Inflammatory macrophage treated with lipopolysaccharide for 1 hour (primary cell): ENCODE measurements around the gene LAX1.
"Not testable (repeated sequence)": the region's sequence is repeated elsewhere in the genome, so short reads cannot be mapped to it uniquely, and the experiment has no call there.

Source experiments
- DNase-seq, 2 donors: peaks; one replicate each; pipeline ENCODE4 v3.0.0-alpha.2; 2020 to 2022

LAX1 gene

DNA sequence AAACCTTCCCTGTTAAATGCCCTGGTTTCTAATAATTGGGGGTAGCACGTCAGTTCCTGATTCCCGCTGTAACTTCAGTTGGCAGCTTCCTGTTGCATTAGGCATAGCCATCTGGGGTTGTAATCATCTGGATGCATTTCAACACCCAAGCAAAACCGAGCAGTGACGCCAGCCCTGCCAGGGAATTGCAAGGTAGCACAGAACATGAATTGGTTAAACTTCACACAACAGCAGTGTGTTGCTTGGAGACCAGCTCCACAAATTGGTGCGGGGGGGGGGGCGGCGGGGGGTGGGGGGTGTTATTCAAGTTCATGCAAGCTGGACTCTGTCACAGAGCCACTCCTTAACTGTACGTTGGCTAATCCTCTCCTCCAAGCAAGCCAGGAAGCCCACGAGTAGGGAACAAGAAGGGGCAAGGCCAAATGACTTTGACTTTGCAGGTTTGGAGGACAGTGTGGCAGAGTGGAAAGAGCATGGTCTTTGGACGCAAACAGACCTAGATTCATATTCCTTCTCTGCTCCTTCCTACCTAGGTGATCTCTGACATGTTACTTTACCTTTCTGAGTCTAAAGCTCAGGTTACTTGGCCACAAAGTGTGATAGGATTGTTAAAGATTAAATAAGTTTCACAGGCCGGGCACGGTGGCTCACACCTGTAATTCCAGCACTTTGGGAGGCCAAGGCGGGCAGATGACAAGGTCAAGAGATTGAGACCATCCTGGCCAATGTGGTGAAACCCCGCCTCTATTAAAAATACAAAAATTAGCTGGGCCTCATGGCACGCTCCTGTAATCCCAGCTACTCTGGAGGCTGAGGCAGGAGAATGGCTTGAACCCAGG, 4.7 kb downstream of the LAX1 start:
- DNase-seq = peak; percentile 86 to 88

DNA sequence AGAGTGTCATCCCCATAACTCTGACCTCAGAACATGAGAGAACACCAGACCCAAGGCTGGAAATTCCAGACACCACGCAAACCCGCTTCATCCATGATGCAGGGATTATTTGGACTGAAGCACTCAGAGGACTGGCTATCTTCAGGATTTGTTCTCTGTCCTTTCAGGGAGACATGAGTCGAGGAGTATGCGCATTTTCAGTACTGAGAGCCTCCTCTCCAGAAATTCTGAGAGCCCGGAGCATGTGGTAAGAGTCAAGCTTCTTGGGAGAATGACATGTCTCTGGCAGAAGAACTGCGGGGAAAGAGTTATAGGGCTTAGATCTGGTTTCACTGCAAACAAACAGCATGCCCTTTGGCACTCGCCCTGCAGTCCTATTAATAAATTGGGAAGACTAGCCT, 6.9 kb downstream of the LAX1 start:
- DNase-seq = no peak

DNA sequence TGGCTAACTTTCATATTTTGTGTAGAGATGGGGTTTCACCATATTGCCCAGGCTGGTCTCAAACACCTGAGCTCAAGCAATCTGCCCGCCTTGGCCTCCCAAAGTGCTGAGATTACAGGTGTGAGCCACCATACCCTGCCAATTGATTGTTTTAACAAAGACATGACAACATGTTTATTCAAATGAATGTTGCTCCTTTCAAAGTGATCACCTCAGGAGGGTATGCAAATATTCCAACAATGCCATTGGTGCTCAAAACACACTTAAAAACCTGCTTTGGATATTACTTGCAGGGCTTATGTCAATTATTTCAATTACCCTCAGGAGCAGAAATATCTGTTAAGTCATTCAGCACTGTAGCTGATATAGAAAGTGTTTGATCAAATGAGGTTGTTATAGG, 7.9 kb downstream of the LAX1 start:
- no peak for DNase-seq

DNA sequence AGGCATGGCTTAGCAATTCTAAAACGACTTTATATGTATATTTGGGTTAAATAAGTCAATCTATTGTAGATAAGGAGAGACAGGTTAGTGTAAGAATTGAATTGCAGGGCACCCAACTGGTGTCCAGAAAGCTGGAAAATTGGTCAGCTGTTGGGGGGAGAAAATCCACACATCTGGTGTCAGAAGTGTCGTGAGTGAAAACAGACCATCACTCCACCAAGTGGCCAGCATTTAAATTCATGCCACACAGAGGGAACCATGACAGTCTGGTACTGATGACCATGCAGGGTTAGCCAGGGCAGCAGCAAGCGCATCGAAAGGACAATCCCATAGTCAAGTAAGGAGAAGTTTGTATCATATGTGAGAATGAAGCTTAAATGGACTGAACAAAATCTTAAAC, 11.7 kb downstream of the LAX1 start:
- no peak for DNase-seq

DNA sequence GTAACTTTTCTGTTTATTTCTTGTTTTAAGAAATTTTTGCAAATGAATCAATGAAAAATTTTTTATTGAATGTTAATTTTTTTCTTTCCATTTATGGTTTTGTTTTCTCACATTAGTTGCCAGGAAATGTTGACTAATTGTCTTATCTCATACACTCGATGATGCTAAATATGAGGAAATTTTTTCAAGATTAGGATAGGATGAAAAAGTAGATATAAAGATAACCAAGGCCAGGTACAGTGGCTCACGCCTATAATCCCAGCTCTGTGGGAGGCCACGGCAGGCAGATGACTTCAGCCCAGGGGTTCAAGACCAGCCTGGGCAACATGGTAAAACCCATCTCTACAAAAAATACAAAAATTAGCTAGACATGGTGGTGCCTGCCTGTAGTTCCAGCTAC, 12.6 kb downstream of the LAX1 start:
- no peak for DNase-seq

DNA sequence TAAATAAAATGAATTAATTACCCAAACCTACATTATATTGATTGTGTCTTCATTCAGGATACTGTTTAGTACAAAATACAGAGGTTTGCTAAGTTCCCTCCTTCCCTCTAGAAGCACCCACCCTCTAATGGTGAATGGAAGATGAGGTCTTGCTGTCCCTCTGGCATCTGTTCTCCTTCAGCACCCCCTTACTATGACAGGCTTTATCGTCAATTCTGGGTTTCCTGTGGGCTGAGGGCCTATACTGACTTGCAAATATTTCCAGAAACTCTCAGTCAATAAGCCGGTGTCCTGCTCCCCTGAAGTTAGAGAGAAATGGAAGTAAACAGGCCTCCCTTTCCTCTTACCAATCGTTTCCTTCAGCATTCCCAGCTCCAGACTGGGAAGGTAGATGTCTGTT, 13.2 kb downstream of the LAX1 start:
- DNase-seq = no peak

DNA sequence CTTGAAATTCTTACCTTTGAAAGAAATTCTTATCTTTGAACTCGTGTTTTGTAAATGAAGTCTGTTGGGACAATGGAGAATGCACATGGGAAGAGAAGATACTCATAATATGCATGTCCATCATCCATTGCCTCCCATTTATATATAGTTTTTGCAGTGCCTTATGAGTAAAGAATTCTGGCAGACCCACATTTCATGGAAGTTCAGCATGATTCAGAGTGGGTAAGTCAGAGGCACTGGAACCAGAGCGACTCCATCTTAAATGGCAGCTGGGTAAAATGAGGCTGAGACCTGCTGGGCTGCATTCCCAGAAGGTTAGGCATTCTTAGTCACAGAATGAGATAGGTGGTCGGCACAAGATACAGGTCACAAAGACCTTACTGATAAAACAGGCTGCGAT, 13.8 kb downstream of the LAX1 start:
- DNase-seq = no peak

DNA sequence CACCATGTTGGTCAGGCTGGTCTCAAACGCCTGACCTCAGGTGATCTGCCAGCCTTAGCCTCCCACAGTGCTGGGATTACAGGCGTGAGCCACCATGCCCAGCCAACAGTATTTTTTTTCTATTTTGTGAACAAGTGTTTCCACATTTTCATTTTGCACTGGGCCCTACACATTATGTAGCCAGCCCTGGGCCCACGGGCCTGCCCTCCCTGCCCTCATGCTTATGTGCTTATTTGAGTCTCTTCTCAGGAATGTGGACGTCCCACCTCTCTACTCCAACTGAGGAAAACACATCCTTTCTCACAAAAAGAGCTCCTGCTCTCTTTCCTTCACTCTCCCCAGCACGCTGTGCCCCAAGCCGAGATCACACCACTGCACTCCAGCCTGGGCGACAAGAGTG, 17.0 kb downstream of the LAX1 start:
- DNase-seq = no peak

DNA sequence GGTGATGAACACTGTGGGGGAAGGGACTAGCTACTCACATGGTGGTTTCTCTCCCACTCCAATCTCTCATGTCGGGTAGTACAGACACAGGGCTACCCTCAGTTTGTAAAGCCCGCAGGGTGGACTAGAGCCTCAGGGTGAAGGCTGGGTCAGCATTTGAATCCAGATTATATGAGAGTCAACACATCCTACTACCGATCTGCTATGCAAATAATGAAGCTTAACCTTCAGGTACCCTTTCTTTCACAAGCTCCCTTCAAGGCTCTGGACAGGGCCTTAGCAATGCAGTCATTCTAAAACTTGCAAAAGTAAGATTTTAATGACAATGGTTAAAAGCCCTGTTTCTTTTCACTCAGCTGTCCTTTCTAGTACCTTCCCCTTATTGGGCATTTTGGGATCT, 25.0 kb downstream of the LAX1 start:
- DNase-seq = no peak

DNA sequence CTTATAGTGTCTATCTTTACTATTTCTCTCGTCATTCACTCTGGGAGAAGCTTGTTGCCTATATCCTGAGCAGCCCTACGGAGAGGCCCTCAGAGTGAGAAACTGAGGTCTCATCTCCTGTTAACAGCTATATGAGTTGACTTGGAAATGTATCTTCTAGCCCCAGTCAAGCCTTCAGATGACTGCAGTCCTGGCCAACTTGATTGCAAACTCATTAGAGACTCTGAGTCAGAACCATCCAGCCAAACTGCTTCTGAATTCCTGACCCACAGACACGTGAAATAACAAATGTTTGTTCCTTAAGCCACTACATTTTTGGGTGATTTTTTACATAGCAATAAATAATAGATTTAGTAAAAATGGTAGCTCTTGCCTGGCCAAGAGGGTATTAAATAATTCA, 26.5 kb downstream of the LAX1 start:
- DNase-seq = no peak

DNA sequence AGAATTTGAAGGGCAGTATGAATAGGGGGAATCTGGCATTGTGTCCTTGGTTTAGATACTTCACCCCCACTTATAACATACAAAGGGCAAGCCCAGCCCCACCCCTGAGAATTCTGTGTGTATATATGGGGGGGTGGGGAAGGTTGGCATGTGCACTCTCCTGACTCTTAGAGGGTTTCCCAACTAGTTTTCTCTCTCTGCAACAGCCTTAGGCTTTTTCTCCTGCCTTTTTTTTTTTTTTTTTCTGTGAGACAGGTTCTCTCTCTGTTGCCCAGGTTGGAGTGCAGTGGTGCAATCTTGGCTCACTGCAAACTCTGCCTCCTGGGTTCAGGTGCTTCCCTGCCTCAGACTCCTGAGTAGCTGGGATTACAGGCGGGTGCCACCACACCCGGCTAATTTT, 27.5 kb downstream of the LAX1 start:
- DNase-seq = no peak

DNA sequence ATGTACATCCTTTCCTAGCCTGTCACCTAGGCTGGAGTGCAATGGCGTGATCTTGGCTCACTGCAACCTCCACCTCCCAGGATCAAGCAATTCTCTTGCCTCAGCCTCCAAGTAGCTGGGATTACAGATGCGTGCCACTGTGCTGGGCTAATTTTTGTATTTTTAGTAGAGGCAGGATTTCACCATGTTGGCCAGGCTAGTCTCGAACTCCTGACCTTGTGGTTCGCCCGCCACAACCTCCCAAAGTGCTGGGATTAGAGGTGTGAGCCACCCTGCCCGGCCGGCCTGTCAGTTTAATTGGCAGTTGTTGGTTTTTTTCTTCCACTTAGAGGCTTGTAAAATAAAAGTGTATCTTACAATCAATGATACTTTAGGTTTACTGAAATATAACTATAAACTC, 28.6 kb downstream of the LAX1 start:
- not testable (repeated sequence) for DNase-seq

DNA sequence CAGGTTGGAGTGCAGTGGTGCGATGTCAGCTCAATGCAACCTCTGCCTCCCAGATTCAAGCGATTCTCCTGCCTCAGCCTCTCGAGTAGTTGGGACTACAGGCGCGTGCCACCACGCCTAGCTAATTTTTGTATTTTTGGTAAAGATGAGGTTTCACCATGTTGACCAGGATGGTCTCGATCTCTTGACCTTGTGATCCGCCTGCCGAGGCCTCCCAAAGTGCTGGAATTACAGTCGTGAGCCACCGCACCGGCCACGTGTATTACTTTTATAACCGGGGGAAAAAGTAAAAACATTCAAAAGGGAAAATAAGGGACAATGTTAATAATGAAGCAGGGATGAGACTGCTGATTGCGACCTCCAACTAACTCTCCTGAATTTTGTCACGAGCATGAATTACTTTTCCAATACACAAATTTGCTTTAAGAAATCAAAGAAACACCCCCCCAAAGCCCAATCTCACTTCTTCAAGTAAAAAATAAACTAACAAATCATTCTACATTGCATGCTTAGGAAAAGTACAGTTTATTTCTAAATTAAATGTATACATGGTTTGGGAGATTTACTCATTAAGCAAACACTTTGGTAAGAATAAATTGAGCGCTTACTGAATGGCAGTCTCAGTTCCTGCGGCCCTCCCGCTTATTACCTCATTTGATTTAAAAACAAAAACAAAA, 29.9 kb downstream of the LAX1 start:
- no peak for DNase-seq

DNA sequence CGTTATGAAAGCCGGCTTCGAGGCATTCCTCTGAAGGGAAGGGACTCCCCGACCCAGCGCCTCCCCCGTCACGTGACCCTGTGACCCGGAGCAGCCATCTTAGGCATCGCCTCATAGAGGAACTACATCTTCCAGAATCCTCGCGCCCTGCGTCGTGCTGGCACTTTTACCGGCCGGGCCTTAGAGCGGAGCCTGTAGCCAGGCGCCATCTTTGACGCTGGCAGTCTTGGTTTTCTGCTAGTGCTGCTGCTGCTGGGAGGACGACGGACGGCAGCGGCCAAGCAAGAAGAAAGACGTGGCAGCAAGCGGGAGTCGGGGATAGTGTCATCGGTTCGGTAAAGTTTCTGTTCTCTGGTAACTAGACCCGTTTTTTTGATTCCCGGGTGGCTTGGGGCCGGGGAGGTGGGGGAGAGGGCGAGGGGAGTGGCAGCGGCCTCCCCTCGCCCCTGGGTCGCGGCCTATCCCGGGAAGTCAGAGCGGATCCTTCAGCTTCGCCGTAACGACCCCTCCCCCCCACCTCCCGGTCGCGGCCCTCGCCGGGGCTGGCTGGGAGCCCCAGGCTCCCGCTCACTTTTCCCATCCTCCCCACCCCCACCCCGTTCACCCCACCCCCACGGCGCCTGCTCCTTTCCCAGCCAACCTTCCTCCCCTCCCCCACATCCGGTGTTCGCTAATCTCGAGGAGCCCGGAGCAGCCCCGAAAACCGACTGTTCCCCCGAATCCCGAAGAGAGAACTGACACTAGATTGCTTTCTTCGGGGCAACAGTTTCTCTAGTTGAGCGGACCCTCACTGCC, 30.7 kb downstream of the LAX1 start, which contains the start of the genes ZBED6 and ZC3H11A:
TSS of gene ZBED6 (plus strand) at position 183 of the 795 bp plus-strand sequence. CDS start 1,900 bp downstream, outside the sequence.
TSS of gene ZC3H11A (plus strand) at position 183 of the 795 bp plus-strand sequence. CDS start 21,448 bp downstream, outside the sequence.
- peak; percentile 99 to 100 for DNase-seq

DNA sequence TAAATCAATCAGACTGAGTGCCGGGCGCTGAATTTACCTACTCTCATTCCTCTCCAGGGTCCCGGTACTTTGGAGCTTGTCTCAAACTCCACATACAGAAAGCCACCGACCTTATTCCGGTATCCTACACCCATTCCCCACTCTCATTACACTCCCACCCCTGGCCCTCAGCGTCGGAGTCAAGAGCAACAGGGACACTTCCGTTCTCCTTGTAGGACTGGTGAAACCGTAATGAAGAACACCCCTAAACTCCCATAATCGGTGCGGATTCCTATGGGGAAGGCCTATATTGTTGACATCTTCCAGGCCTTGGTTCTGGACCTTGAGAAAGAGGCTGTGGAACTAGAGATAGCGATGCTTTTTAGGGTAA, 31.2 kb downstream of the LAX1 start:
- peak; percentile 38 to 49 for DNase-seq

DNA sequence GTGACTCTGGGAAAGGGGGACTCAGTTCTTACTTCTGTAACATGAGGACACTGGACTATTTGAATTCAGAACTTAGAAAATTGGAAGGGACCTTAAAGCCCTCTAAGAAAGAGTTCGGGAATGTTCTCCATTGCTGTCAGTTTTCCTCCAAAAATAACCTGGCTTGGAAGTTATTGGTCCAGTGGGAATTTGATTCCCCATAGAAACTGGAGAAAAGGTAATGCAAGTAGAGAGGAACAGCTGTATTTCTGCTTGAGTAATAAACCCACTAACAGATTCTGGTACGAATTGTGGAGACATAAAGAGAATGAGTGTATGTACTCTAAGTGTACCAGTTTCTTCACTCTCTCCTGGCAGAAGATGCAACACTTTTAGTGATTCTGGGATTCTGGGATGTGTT, 32.2 kb downstream of the LAX1 start:
- no peak for DNase-seq

DNA sequence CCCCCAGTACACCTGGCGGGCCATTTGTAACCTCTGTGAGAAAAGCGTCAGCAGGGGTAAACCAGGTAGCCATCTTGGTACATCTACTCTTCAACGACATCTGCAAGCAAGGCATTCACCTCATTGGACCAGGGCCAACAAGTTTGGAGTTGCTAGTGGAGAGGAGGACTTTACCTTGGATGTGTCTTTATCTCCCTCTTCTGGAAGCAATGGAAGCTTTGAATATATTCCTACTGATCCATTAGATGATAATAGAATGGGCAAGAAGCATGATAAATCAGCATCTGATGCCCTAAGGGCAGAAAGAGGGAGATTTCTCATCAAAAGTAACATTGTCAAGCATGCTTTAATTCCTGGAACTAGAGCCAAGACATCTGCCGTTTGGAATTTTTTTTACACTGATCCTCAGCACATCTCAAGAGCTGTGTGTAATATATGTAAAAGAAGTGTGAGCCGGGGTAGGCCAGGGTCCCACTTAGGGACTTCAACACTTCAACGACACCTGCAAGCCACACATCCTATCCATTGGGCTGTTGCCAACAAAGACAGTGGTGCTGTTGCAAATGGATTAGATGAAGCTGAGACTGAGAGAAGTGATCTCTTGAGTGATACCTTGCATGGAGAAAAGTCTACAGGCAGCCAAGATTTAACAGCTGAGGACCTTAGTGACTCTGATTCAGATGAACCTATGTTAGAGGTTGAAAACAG, 33.1 kb downstream of the LAX1 start:
- DNase-seq = no peak

DNA sequence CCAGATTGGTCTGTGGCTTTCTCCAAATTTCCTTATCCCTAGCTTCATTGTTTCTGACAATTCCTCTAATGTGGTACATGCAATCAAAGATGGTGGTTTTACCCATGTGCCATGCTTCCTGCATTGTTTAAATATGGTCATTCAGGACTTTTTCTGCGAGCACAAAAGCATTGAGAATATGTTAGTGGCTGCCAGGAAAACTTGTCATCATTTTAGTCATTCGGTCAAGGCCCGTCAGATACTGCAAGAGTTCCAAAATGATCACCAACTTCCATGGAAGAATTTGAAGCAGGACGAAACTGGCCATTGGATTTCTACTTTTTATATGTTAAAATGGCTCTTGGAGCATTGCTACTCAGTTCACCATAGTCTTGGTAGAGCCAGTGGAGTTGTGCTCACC, 34.2 kb downstream of the LAX1 start:
- no peak for DNase-seq

DNA sequence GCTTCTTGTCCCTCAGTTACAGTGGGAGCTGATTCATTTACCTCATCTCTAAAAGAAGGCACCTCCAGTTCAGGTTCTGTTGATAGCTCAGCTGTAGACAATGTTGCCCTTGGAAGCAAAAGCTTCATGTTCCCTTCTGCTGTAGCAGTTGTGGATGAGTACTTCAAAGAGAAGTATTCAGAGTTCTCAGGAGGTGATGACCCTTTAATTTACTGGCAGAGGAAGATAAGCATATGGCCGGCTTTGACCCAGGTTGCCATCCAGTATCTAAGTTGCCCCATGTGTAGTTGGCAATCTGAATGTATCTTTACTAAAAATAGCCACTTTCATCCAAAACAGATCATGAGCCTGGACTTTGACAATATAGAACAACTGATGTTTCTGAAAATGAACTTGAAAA, 35.0 kb downstream of the LAX1 start:
- no peak for DNase-seq

DNA sequence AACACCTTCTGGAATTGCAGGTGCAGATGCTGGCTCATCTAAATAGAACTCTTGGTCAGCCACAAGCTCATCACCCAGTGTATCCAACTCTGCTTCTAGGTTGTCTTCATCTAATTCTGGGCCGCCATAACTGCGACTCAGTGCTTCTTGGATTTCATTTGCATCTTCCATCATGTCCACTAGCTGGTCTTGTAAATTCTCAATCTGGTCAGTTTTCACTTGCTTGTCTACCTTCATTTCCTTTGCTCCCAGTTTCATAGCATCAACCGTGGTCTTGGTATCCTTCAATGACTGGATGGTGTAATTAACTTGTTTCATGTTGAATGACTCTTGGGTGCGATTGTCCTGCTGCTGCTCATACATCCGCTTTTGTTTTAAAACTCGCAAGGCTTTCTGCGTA, 40.7 kb downstream of the LAX1 start:
- no peak for DNase-seq

DNA sequence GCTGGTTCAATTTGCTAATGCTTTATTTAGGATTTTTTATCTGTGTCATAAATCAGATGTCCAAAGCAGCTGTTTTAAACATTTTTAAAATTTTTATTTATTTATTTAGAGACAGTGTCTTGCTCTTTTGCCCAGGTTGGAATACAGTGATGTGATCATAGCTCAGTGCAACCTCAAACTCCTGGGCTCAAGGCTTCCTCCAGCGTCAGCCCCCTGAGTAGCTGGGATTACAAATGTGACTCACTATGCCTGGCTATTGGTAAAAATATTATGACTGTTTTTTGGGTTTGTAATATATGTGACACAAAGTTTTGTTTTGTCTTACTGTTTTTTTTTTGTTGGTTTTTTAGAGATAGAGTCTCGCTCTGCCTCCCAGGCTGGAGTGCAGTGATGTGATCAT, 42.2 kb downstream of the LAX1 start:
- no peak for DNase-seq

DNA sequence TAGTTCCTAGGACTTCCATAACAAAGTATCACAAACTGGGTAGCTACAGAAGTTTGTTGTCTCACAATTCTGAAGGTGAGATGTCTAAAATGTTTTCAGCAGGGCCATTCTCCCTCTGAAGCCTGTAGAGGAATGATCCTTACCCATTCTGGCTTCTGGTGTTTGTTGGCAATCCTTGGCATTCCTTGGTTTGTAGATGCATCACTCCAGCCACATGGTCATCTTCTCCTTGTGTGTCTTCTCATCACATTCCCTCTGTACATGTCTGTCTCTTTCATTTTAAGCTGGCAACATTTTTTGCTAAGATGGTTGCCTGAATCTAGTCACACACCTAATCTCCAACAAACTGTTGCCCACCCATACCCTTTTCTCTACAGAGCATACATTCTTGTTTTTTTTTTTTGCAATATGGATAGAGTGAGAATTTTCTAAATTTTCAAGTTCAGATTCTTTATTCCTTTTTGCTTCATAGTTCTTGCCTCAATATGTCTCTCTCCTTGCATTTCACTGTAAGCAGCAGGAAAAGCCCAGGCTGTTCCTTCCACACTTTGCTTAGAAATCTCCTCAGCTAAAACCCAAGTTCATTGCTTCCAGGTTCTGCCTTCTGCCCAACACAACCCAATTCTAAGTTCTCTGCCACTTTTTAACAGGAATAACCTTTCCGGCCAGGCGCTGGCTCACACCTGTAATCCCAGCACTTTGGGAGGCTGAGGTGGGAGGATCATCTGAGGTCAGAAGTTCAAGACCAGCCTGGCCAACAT, 48.8 kb downstream of the LAX1 start:
- no peak for DNase-seq
